ENCODE data around the gene ATP5F1E. TPM values are rescaled to one million over a fixed set of nuclear protein-coding genes. Genes with fewer than 3 reads are reported as not detected.
A peak's percentile ranks its signal among the peaks of the same experiment; 100 is the strongest.

Gene ATP5F1E
- total and polyA plus RNA-seq, 9 of the 15 experiments (the other 6 are each of a cell fraction or from before 2014, with no cell fraction given), result 60.3 to 162 (median 113) TPM

DNA sequence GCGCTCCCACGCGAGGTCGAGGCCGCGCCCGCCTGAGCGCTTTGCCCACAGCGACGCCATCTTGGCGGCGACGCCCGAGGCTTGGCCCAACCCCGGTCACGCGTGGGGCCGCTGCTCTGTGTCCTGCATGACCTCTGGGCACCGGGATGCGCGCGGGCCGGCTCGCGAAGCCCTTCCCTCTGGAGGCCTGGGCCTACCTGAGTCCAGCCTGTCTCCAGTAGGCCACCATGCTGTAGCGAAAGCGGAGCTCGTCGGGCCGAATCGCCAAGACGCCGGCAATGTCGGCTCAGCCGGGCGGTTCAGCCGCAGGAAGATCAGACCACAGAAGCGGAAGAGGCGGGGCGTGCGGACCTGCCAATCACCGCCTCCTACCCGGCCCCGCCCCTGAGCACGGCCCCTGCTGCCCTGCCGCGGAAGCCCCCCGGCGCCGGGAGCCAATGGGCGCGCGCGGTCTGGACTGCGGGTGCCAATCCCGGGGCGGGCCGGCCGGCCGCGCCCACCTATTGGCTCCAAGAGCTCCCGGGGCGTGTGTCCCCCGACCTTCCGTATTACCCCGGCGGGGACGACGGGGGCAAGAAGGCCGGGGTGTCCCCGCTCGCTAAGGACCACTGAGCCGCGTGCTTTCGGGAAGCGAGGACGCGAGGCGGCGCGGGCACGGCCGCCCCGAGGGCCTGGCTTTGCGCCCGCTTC is at the start of gene ATP5F1E (continued):
- TF ChIP-seq, protein P1, sequence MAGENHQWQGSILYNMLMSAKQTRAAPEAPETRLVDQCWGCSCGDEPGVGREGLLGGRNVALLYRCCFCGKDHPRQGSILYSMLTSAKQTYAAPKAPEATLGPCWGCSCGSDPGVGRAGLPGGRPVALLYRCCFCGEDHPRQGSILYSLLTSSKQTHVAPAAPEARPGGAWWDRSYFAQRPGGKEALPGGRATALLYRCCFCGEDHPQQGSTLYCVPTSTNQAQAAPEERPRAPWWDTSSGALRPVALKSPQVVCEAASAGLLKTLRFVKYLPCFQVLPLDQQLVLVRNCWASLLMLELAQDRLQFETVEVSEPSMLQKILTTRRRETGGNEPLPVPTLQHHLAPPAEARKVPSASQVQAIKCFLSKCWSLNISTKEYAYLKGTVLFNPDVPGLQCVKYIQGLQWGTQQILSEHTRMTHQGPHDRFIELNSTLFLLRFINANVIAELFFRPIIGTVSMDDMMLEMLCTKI (IDR thresholded peaks at IDR 0.05; ENCODE audit: partially characterized antibody), result no peak
- TF ChIP-seq HEY1 (CRISPR knock-in tag; IDR thresholded peaks at IDR 0.05; ENCODE audit: borderline replicate concordance) (no peak; the same call in 1 of the 2 replicates), SMAD4 (CRISPR knock-in tag; conservative IDR thresholded peaks at IDR 0.05) (peak; percentile 96), ZNF324 (CRISPR knock-in tag; IDR thresholded peaks at IDR 0.05) (peak; percentile 73), TARDBP (IDR thresholded peaks at IDR 0.05) (peak; percentile 28; the same call in 1 of the 2 replicates), ELF4 (CRISPR knock-in tag; IDR thresholded peaks at IDR 0.05) (peak; percentile 88; the same call in 1 of the 2 replicates), MYC (IDR thresholded peaks at IDR 0.05; ENCODE audit: low read depth, low read length) (peak; percentile 84), MYC (CRISPR knock-in tag; IDR thresholded peaks at IDR 0.05; ENCODE audit: borderline replicate concordance, low read depth) (peak; percentile 98), ETV5 (CRISPR knock-in tag; IDR thresholded peaks at IDR 0.05; ENCODE audit: low read depth) (peak; percentile 57; the same call in 1 of the 2 replicates), FOXP1 (CRISPR knock-in tag; IDR thresholded peaks at IDR 0.05) (peak; percentile 78; the same call in 1 of the 2 replicates), NONO (IDR thresholded peaks at IDR 0.05; ENCODE audit: low read depth in 2 of 2, low read length in 1 of 2) (0 out of 4 replicates have a peak, but pooled peaks of 1 of the 2 experiments have one; percentile 30), TRIM28 (IDR thresholded peaks at IDR 0.05) (no peak), THRAP3 (IDR thresholded peaks at IDR 0.05; ENCODE audit: borderline replicate concordance) (no peak), ZNF766 (CRISPR knock-in tag; conservative IDR thresholded peaks at IDR 0.05) (peak; percentile 98), ETV1 (tag; conservative IDR thresholded peaks at IDR 0.05; ENCODE audit: low read depth) (peak; percentile 36; the same call in 1 of the 2 replicates), ZNF830 (CRISPR knock-in tag; IDR thresholded peaks at IDR 0.05) (peak; percentile 98)
- TF ChIP-seq, protein P2, sequence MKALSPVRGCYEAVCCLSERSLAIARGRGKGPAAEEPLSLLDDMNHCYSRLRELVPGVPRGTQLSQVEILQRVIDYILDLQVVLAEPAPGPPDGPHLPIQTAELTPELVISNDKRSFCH (CRISPR knock-in tag; IDR thresholded peaks at IDR 0.05), result peak; percentile 79; the same call in 1 of the 2 replicates
- TF ChIP-seq, protein P2 (tag; IDR thresholded peaks at IDR 0.05), result peak; percentile 100
- TF ChIP-seq, protein P3, sequence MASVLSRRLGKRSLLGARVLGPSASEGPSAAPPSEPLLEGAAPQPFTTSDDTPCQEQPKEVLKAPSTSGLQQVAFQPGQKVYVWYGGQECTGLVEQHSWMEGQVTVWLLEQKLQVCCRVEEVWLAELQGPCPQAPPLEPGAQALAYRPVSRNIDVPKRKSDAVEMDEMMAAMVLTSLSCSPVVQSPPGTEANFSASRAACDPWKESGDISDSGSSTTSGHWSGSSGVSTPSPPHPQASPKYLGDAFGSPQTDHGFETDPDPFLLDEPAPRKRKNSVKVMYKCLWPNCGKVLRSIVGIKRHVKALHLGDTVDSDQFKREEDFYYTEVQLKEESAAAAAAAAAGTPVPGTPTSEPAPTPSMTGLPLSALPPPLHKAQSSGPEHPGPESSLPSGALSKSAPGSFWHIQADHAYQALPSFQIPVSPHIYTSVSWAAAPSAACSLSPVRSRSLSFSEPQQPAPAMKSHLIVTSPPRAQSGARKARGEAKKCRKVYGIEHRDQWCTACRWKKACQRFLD (CRISPR knock-in tag; IDR thresholded peaks at IDR 0.05), result peak; percentile 99
- TF ChIP-seq, protein P4, sequence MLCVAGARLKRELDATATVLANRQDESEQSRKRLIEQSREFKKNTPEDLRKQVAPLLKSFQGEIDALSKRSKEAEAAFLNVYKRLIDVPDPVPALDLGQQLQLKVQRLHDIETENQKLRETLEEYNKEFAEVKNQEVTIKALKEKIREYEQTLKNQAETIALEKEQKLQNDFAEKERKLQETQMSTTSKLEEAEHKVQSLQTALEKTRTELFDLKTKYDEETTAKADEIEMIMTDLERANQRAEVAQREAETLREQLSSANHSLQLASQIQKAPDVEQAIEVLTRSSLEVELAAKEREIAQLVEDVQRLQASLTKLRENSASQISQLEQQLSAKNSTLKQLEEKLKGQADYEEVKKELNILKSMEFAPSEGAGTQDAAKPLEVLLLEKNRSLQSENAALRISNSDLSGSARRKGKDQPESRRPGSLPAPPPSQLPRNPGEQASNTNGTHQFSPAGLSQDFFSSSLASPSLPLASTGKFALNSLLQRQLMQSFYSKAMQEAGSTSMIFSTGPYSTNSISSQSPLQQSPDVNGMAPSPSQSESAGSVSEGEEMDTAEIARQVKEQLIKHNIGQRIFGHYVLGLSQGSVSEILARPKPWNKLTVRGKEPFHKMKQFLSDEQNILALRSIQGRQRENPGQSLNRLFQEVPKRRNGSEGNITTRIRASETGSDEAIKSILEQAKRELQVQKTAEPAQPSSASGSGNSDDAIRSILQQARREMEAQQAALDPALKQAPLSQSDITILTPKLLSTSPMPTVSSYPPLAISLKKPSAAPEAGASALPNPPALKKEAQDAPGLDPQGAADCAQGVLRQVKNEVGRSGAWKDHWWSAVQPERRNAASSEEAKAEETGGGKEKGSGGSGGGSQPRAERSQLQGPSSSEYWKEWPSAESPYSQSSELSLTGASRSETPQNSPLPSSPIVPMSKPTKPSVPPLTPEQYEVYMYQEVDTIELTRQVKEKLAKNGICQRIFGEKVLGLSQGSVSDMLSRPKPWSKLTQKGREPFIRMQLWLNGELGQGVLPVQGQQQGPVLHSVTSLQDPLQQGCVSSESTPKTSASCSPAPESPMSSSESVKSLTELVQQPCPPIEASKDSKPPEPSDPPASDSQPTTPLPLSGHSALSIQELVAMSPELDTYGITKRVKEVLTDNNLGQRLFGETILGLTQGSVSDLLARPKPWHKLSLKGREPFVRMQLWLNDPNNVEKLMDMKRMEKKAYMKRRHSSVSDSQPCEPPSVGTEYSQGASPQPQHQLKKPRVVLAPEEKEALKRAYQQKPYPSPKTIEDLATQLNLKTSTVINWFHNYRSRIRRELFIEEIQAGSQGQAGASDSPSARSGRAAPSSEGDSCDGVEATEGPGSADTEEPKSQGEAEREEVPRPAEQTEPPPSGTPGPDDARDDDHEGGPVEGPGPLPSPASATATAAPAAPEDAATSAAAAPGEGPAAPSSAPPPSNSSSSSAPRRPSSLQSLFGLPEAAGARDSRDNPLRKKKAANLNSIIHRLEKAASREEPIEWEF (CRISPR knock-in tag; IDR thresholded peaks at IDR 0.05), result peak; percentile 97
